ENCODE results near the gene FBXL15.

FBXL15 gene

GRCh38 chr10:102420714-102421506 lies at the start of gene FBXL15:
TSS of gene FBXL15 (plus strand) at chr10:102420836. CDS start at chr10:102421130, 294 bp downstream.
- peak; percentile 90 to 93 for DNase-seq (ENCODE audit: low read depth in 2 of 2)

- no peak for DNase-seq (ENCODE audit: low read depth in 2 of 2)
Observed at GRCh38 chr10:102371295-102371694, 49.3 kb upstream of the FBXL15 start.

GRCh38 chr10:102375250-102375649 lies 45.4 kb upstream of the FBXL15 start:
- no peak for DNase-seq (ENCODE audit: low read depth in 2 of 2)

GRCh38 chr10:102375867-102376266 lies 44.8 kb upstream of the FBXL15 start:
- DNase-seq (ENCODE audit: low read depth in 2 of 2) = no peak

- DNase-seq (ENCODE audit: low read depth in 2 of 2) = no peak
Observed at GRCh38 chr10:102376901-102377300, 43.7 kb upstream of the FBXL15 start.

- no peak for DNase-seq (ENCODE audit: low read depth in 2 of 2)
Observed at GRCh38 chr10:102379383-102379782, 41.3 kb upstream of the FBXL15 start.

GRCh38 chr10:102381983-102382382 lies 38.7 kb upstream of the FBXL15 start:
- no peak for DNase-seq (ENCODE audit: low read depth in 2 of 2)

- no peak for DNase-seq (ENCODE audit: low read depth in 2 of 2)
Observed at GRCh38 chr10:102382871-102383270, 37.8 kb upstream of the FBXL15 start.

- no peak for DNase-seq (ENCODE audit: low read depth in 2 of 2)
Observed at GRCh38 chr10:102384053-102384452, 36.6 kb upstream of the FBXL15 start.

- DNase-seq (ENCODE audit: low read depth in 2 of 2) = no peak
Observed at GRCh38 chr10:102384606-102385429, 35.8 kb upstream of the FBXL15 start.

- no peak for DNase-seq (ENCODE audit: low read depth in 2 of 2)
Observed at GRCh38 chr10:102389894-102390293, 30.7 kb upstream of the FBXL15 start.

- DNase-seq (ENCODE audit: low read depth in 2 of 2) = no peak
Observed at GRCh38 chr10:102392306-102392705, 28.3 kb upstream of the FBXL15 start.

- DNase-seq (ENCODE audit: low read depth in 2 of 2) = no peak
Observed at GRCh38 chr10:102393411-102394078, 27.1 kb upstream of the FBXL15 start.

GRCh38 chr10:102394079-102394800 lies 26.4 kb upstream of the FBXL15 start:
- DNase-seq (ENCODE audit: low read depth in 2 of 2) = peak; percentile 98

GRCh38 chr10:102394801-102395399 lies 25.7 kb upstream of the FBXL15 start:
- no peak for DNase-seq (ENCODE audit: low read depth in 2 of 2)

GRCh38 chr10:102395400-102396316 lies 25.0 kb upstream of the FBXL15 start, which contains the start of gene NFKB2:
TSS of gene NFKB2 (plus strand) at chr10:102395705. CDS start at chr10:102395960, 255 bp downstream.
- peak; percentile 84 to 89 for DNase-seq (ENCODE audit: low read depth in 2 of 2)

- DNase-seq (ENCODE audit: low read depth in 2 of 2) = no peak
Observed at GRCh38 chr10:102396317-102396650, 24.4 kb upstream of the FBXL15 start.

GRCh38 chr10:102396730-102397151 lies 23.9 kb upstream of the FBXL15 start:
- no peak for DNase-seq (ENCODE audit: low read depth in 2 of 2)

GRCh38 chr10:102397222-102398171 lies 23.1 kb upstream of the FBXL15 start:
- DNase-seq (ENCODE audit: low read depth in 2 of 2) = no peak

Measured in stimulated activated CD8-positive, alpha-beta memory T cell treated with anti-CD3 and anti-CD28 coated beads, Interleukin-2, amount 100 ng/mL, for 1 hour (primary cell).